GM12875 (cell line): Measurements from ENCODE around the gene PACRGL.
"Not testable (repeated sequence)": the region's sequence is repeated elsewhere in the genome, so short reads cannot be mapped to it uniquely, and the experiment has no call there.

Source experiments
- H3K4me3 ChIP-seq: one replicate; pipeline ENCODE4 v1.5.1; 2011; ENCODE audit warnings: low read depth, low read length, control low read depth
- CTCF ChIP-seq: IDR thresholded peaks from 2 replicates; pipeline ENCODE4 v1.5.1; 2011; ENCODE audit warnings: low read depth, mild to moderate bottlenecking, control low read depth, inconsistent platforms, low read length, moderate library complexity, borderline replicate concordance; ENCODE audit not compliant: insufficient read depth

The PACRGL gene

GRCh38 chr4:20761382-20761781 is 61.1 kb downstream of the PACRGL start:
- no peak for TF ChIP-seq CTCF
- no peak overlapping the region for H3K4me3 ChIP-seq

GRCh38 chr4:20761826-20762225 is 61.6 kb downstream of the PACRGL start:
- TF ChIP-seq CTCF, result no peak
- H3K4me3 ChIP-seq, result no peak overlapping the region

- no peak overlapping the region for H3K4me3 ChIP-seq
- TF ChIP-seq CTCF, result no peak
Measured at GRCh38 chr4:20764366-20764992, 64.2 kb downstream of the PACRGL start.

- TF ChIP-seq CTCF, result peak; percentile 59; the same call in 1 of the 2 replicates
- no peak overlapping the region for H3K4me3 ChIP-seq
Measured at GRCh38 chr4:20773144-20773997, 73.1 kb downstream of the PACRGL start.

GRCh38 chr4:20778896-20779295 is 78.6 kb downstream of the PACRGL start:
- TF ChIP-seq CTCF, result no peak
- no peak overlapping the region for H3K4me3 ChIP-seq

GRCh38 chr4:20783134-20783533 is 82.9 kb downstream of the PACRGL start:
- H3K4me3 ChIP-seq, result not testable (repeated sequence)

- TF ChIP-seq CTCF, result no peak
- H3K4me3 ChIP-seq, result no peak overlapping the region
Measured at GRCh38 chr4:20787940-20788665, 87.8 kb downstream of the PACRGL start.
